A549 (cell line): ENCODE measurements around the gene GPD2.

Experiments
- CBX2 ChIP-seq: fragments of 200-600 bp; sonication (generic); IDR thresholded peaks from 2 replicates; pipeline ENCODE4 v1.6.1; 2016; ENCODE audit warnings: low read depth, mild to moderate bottlenecking, borderline replicate concordance
- CTCF ChIP-seq: fragments of >200 bp; sonication (Bioruptor Twin); formaldehyde crosslinking; IDR thresholded peaks from 3 replicates; pipeline ENCODE4 v1.5.1; 2016
- HMGXB4 ChIP-seq: fragments of 250-450 bp; sonication (Bioruptor Pico); IDR thresholded peaks from 2 replicates; pipeline ENCODE4 v1.5.0; 2021; ENCODE audit warnings: mild to moderate bottlenecking, moderate library complexity, borderline replicate concordance
- JUNB ChIP-seq: fragments of >200 bp; sonication (Bioruptor Twin); formaldehyde crosslinking; IDR thresholded peaks from 2 replicates; pipeline ENCODE4 v1.6.1; 2016
- POLR2A ChIP-seq: IDR thresholded peaks from 2 replicates; pipeline ENCODE4 v1.6.1; 2012; ENCODE audit warnings: mild to moderate bottlenecking, low read length
- SMC3 ChIP-seq: fragments of >200 bp; sonication (Bioruptor Twin); formaldehyde crosslinking; IDR thresholded peaks from 3 replicates; pipeline ENCODE4 v1.6.1; 2018; ENCODE audit warnings: inconsistent platforms

- no peak for TF ChIP-seq JUNB
- TF ChIP-seq SMC3, result no peak
- TF ChIP-seq HMGXB4, result no peak
- no peak for TF ChIP-seq POLR2A
- TF ChIP-seq CTCF, result no peak
- TF ChIP-seq CBX2, result no peak
These were observed 96.8 kb downstream of the GPD2 start for GRCh38 chr2:156532989-156533388.
